K562 (cell line): ENCODE measurements around the gene LPXN. TPM values are rescaled to one million over a fixed set of nuclear protein-coding genes. Genes with fewer than 3 reads are reported as not detected.

ENCODE experiments used
- ARHGAP35 ChIP-seq: fragments of 450-650 bp; IDR thresholded peaks from 2 replicates; pipeline ENCODE4 v1.6.1; 2018; ENCODE audit not compliant: partially characterized antibody
- ARID1B ChIP-seq: fragments of 450-650 bp; IDR thresholded peaks from 2 replicates; pipeline ENCODE4 v1.6.1; 2016; ENCODE audit warnings: antibody characterized with exemption, mild to moderate bottlenecking, inconsistent platforms
- BACH1 ChIP-seq: fragments of 200-800 bp; sonication (Bioruptor generic); IDR thresholded peaks from 2 replicates; pipeline ENCODE4 v1.6.1; 2016; ENCODE audit warnings: missing genetic modification characterization, missing compliant biosample characterization
- BRD4 ChIP-seq: fragments of 200-600 bp; sonication (generic); IDR thresholded peaks from 2 replicates; pipeline ENCODE4 v1.6.1; 2017; ENCODE audit warnings: inconsistent platforms
- E2F3 ChIP-seq: fragments of 250-450 bp; sonication (Bioruptor Pico); IDR thresholded peaks from 2 replicates; pipeline ENCODE4 v1.4.0; 2020; ENCODE audit warnings: mild to moderate bottlenecking
- FOS ChIP-seq: IDR thresholded peaks from 3 replicates; pipeline ENCODE4 v1.6.1; 2011; ENCODE audit not compliant: insufficient read length; ENCODE audit errors: extremely low read depth
- IRF2 ChIP-seq: sonication (generic); formaldehyde crosslinking; IDR thresholded peaks from 2 replicates; pipeline ENCODE4 v1.8.1; 2022; ENCODE audit warnings: mild to moderate bottlenecking, missing genetic modification reagents
- MECOM ChIP-seq: fragments of 250-450 bp; sonication (Bioruptor Pico); IDR thresholded peaks from 2 replicates; pipeline ENCODE4 v1.8.0; 2022; ENCODE audit warnings: inconsistent platforms
- POLR2G ChIP-seq: fragments of 200-400 bp; formaldehyde crosslinking; IDR thresholded peaks from 2 replicates; pipeline ENCODE4 v1.6.1; 2017; ENCODE audit warnings: low read depth, mild to moderate bottlenecking, antibody characterized with exemption, low read length, moderate library complexity
- SAFB2 ChIP-seq: fragments of 200-400 bp; formaldehyde crosslinking; IDR thresholded peaks from 2 replicates; pipeline ENCODE4 v1.6.1; 2018; ENCODE audit warnings: borderline replicate concordance, low read length, low read depth, moderate library complexity; ENCODE audit not compliant: severe bottlenecking
- SNIP1 ChIP-seq: fragments of 450-650 bp; IDR thresholded peaks from 2 replicates; pipeline ENCODE4 v1.7.1; 2017; ENCODE audit warnings: low read depth, mild to moderate bottlenecking
- SRSF9 ChIP-seq: fragments of 200-400 bp; formaldehyde crosslinking; IDR thresholded peaks from 2 replicates; pipeline ENCODE4 v1.6.1; 2017; ENCODE audit warnings: low read depth, low read length, borderline replicate concordance
- TCF7L2 ChIP-seq: fragments of 150-350 bp; IDR thresholded peaks from 2 replicates; pipeline ENCODE4 v1.6.1; 2016; ENCODE audit warnings: low read depth, mild to moderate bottlenecking, low read length, moderate library complexity
- YY1 ChIP-seq, 3 experiments: IDR thresholded peaks; 2 replicates each; pipeline ENCODE4 v1.6.1; 2011; ENCODE audit warnings: low read length in 2 of 3, mild to moderate bottlenecking in 2 of 3, moderate library complexity in 2 of 3, borderline replicate concordance in 1 of 3, control low read depth in 1 of 3, low read depth in 1 of 3; ENCODE audit not compliant: insufficient read depth in 3 of 3, insufficient replicate concordance in 2 of 3, control insufficient read depth in 1 of 3, insufficient read length in 1 of 3; ENCODE audit errors: extremely low read depth in 1 of 3
- ZNF184 ChIP-seq: sonication (generic); formaldehyde crosslinking; IDR thresholded peaks from 2 replicates; pipeline ENCODE4 v1.5.0; 2020; ENCODE audit warnings: missing genetic modification reagents
- ZNF699 ChIP-seq: fragments of 250-450 bp; sonication (Bioruptor Pico); IDR thresholded peaks from 2 replicates; pipeline ENCODE4 v1.8.0; 2021; ENCODE audit warnings: mild to moderate bottlenecking, moderate library complexity; ENCODE audit not compliant: insufficient replicate concordance
- ZNF76 ChIP-seq: fragments of 250-450 bp; sonication (Bioruptor Pico); IDR thresholded peaks from 2 replicates; pipeline ENCODE4 v1.4.0; 2020; ENCODE audit warnings: mild to moderate bottlenecking, moderate library complexity, borderline replicate concordance
- polyA plus RNA-seq, 8 experiments: library from polyadenylated mRNA; depleted of rRNA in 4 of 8; stranded (reverse) in 5 of 8; unstranded in 3 of 8; fragments of >200 nt; fragmentation: Nextera tagmentation in 2 of 8; fragmentation: Illumina TruSeq in 1 of 8; extraction: Ambion mirVana in 2 of 8; extraction: Trizol in 1 of 8; gene quantifications; 2 replicates each; pipeline versions ENCODE4 v1.2.1 to v1.2.3, GENCODE V29; 2011 to 2014; ENCODE audit warnings: inconsistent platforms in 1 of 8, missing spikeins in 1 of 8
- total RNA-seq, 7 experiments: library from RNA; depleted of rRNA in 6 of 7; stranded (reverse); fragments of >200 nt in 6 of 7; fragmentation: Illumina TruSeq in 2 of 7; extraction: Trizol in 2 of 7; gene quantifications; 2 replicates each; pipeline versions ENCODE4 v1.2.1 to v1.2.3, GENCODE V29; 2011 to 2021; ENCODE audit warnings: low replicate concordance in 1 of 7
- TF ChIP-seq, protein P1 (sequence below), 2 experiments: fragments of 450-650 bp; conservative IDR thresholded peaks; 2 replicates each; pipeline ENCODE4 v1.6.1; 2017; ENCODE audit warnings: mild to moderate bottlenecking in 2 of 2, moderate library complexity in 2 of 2
- TF ChIP-seq, protein P2 (sequence below): fragments of 450-650 bp; IDR thresholded peaks from 2 replicates; pipeline ENCODE4 v1.6.1; 2018; ENCODE audit not compliant: partially characterized antibody

The LPXN gene
- total and polyA plus RNA-seq, 9 of the 15 experiments (the other 6 are each of a cell fraction or from before 2014, with no cell fraction given) = 0.73 to 3.1 (median 2.0) TPM

DNA sequence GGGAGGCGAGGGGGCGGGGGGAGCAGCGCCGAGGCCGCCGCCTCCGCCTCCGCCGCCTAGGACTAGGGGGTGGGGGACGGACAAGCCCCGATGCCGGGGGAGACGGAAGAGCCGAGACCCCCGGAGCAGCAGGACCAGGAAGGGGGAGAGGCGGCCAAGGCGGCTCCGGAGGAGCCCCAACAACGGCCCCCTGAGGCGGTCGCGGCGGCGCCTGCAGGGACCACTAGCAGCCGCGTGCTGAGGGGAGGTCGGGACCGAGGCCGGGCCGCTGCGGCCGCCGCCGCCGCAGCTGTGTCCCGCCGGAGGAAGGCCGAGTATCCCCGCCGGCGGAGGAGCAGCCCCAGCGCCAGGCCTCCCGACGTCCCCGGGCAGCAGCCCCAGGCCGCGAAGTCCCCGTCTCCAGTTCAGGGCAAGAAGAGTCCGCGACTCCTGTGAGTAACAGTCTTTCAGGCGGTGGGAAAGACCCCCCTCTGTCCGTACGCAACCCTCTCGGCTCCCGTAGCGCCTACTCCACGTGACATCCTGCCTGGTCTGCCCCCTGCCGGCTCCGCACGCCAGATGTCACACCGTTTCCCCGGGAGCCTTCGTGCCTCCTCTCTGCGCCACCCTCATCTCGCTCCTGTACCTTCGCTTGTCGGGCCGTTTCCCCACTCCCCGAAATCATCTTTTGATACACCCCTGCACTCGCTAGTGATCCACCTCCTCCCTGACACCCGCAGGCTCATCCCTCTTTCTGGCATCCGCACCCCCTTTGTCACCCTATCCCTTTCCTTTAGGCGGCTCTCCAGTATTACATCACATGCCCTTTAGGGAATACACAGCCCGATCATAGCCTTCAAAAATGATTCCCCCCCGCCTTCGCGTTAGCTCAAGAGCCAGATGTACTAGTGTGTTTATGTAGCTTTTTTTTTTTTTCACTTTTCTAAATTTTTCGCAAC, 3.8 kb upstream of the LPXN start (continued):
- TF ChIP-seq SNIP1 (no peak), ARID1B (peak; percentile 69), ZNF699 (CRISPR knock-in tag) (no peak), FOS (no peak), POLR2G (peak; percentile 88), ZNF76 (CRISPR knock-in tag) (0 out of 2 replicates have a peak, but pooled peaks have one; percentile 21), TCF7L2 (no peak), BRD4 (peak; percentile 92), YY1 (IDR thresholded peaks at IDR 0.05; ENCODE audit: borderline replicate concordance in 1 of 3, control insufficient read depth in 1 of 3, extremely low read depth in 1 of 3, insufficient read depth in 3 of 3, insufficient read length in 1 of 3, insufficient replicate concordance in 2 of 3, low read depth in 1 of 3, low read length in 2 of 3) (peak in 2 of 3 experiments; percentile 56 to 60), MECOM (CRISPR knock-in tag) (no peak), E2F3 (CRISPR knock-in tag) (peak; percentile 9; the same call in 1 of the 2 replicates), ZNF184 (no peak), SRSF9 (no peak), ARHGAP35 (peak; percentile 41), BACH1 (tag) (no peak), SAFB2 (no peak), IRF2 (no peak)
- TF ChIP-seq, protein P1, sequence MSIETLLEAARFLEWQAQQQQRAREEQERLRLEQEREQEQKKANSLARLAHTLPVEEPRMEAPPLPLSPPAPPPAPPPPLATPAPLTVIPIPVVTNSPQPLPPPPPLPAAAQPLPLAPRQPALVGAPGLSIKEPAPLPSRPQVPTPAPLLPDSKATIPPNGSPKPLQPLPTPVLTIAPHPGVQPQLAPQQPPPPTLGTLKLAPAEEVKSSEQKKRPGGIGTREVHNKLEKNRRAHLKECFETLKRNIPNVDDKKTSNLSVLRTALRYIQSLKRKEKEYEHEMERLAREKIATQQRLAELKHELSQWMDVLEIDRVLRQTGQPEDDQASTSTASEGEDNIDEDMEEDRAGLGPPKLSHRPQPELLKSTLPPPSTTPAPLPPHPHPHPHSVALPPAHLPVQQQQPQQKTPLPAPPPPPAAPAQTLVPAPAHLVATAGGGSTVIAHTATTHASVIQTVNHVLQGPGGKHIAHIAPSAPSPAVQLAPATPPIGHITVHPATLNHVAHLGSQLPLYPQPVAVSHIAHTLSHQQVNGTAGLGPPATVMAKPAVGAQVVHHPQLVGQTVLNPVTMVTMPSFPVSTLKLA (conservative IDR thresholded peaks at IDR 0.05) = peak; percentile 98 to 99
- TF ChIP-seq, protein P2, sequence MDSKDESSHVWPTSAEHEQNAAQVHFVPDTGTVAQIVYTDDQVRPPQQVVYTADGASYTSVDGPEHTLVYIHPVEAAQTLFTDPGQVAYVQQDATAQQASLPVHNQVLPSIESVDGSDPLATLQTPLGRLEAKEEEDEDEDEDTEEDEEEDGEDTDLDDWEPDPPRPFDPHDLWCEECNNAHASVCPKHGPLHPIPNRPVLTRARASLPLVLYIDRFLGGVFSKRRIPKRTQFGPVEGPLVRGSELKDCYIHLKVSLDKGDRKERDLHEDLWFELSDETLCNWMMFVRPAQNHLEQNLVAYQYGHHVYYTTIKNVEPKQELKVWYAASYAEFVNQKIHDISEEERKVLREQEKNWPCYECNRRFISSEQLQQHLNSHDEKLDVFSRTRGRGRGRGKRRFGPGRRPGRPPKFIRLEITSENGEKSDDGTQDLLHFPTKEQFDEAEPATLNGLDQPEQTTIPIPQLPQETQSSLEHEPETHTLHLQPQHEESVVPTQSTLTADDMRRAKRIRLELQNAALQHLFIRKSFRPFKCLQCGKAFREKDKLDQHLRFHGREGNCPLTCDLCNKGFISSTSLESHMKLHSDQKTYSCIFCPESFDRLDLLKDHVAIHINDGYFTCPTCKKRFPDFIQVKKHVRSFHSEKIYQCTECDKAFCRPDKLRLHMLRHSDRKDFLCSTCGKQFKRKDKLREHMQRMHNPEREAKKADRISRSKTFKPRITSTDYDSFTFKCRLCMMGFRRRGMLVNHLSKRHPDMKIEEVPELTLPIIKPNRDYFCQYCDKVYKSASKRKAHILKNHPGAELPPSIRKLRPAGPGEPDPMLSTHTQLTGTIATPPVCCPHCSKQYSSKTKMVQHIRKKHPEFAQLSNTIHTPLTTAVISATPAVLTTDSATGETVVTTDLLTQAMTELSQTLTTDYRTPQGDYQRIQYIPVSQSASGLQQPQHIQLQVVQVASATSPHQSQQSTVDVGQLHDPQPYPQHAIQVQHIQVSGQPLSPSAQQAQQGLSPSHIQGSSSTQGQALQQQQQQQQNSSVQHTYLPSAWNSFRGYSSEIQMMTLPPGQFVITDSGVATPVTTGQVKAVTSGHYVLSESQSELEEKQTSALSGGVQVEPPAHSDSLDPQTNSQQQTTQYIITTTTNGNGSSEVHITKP = peak; percentile 60
- TF ChIP-seq, all 486 proteins: peak for 236
